ENCODE results near the gene ACBD6.

DNA sequence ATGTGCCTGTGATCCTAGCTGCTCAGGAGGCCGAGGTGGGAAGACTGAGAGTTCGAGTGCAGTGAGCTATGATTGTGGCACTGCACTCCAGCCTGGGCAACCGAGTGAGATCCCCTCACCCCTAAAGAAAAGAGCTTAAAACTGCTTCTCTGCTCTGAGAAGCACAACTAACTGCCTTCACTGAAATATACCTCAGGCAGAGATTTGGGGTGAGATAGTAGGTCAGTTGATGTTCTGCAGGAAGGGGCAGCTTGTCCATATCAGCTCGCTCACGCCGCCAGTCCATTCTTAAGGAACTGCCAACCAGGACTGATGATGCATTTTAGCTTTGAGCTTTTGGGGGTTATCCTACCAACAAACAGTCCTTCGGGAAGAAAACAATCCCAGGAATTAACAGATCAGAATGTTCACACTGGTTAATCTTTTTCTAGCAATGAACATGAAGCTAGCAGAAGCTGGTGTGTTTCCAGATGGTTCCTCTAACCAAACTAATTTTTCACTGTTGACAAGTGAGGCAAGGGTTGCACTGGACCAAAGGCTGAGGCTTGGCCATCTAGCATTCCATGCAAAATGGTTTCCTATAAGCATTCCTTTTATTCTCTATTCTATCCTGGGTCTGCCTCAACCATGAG, 240.7 kb downstream of the ACBD6 start:
- TF ChIP-seq, protein P1, sequence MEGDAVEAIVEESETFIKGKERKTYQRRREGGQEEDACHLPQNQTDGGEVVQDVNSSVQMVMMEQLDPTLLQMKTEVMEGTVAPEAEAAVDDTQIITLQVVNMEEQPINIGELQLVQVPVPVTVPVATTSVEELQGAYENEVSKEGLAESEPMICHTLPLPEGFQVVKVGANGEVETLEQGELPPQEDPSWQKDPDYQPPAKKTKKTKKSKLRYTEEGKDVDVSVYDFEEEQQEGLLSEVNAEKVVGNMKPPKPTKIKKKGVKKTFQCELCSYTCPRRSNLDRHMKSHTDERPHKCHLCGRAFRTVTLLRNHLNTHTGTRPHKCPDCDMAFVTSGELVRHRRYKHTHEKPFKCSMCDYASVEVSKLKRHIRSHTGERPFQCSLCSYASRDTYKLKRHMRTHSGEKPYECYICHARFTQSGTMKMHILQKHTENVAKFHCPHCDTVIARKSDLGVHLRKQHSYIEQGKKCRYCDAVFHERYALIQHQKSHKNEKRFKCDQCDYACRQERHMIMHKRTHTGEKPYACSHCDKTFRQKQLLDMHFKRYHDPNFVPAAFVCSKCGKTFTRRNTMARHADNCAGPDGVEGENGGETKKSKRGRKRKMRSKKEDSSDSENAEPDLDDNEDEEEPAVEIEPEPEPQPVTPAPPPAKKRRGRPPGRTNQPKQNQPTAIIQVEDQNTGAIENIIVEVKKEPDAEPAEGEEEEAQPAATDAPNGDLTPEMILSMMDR (IDR thresholded peaks at IDR 0.05): no peak
- TF ChIP-seq POLR2A (IDR thresholded peaks at IDR 0.05; ENCODE audit: low read depth) (no peak), EP300 (IDR thresholded peaks at IDR 0.05) (no peak), POLR2AphosphoS5 (IDR thresholded peaks at IDR 0.05) (no peak)
